ENCODE data around the gene MEF2A.
"Not testable (repeated sequence)": the region's sequence is repeated elsewhere in the genome, so short reads cannot be mapped to it uniquely, and the experiment has no call there.

The MEF2A gene

GRCh38 chr15:99731336-99732123 is 165.7 kb downstream of the MEF2A start:
- no peak for DNase-seq (ENCODE audit: low spot score)

DNA sequence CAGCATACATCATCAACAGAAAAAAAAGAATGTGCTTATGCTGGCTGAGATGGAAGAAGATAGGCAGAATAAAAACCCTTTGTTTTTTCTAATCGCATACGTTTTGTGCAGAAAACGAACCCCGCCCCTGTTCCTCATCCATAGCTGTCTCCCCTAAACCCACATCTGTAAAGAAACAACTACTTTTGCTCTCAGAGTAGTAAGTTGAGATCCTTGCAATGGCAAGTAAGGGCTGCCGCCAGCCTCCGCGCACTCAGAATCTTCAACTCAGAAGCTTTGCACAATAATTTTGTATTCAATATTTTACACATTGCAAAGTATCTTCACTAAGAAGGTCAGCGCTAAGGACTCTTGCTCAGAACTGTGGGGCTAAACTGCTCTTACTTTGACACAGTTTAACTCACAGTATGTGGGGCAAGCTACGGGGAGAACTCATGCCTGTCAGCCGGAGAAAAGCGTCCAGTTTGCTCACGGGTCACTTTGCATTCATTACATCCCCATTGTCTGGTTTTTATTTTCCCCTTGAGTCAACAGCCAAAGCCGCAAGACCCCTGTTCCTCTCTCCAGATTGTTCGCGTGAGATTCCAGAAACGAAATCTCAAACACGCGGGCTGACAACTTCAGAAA is 166.5 kb downstream of the MEF2A start:
- peak; percentile 29 for DNase-seq (ENCODE audit: low spot score)

DNA sequence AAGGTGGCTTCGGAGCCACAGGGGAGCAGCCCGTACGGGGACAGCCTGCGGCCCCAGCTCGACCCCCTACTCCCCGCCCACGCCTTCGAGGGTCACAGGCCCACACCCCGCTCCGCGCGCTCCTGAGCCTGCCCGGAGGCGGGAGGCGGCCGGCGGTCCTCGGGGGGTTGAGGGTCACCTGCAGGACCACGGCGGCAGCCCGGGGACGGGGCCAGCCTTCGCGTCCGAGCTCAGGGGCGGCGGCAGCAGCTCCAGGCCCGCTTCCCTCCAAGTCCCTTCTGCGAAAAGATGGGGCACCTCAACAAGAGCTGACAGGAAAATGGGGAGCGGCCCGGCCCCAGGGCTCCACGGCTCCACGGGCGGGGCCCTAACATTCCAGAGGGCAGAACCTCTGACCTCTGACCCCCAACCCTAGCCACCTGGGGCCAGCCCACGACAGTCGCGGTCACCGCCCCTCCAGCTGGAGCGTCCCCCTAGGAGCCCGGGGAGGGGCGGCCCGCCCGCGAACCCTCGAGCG is 167.0 kb downstream of the MEF2A start:
- no peak for DNase-seq (ENCODE audit: low spot score)

DNA sequence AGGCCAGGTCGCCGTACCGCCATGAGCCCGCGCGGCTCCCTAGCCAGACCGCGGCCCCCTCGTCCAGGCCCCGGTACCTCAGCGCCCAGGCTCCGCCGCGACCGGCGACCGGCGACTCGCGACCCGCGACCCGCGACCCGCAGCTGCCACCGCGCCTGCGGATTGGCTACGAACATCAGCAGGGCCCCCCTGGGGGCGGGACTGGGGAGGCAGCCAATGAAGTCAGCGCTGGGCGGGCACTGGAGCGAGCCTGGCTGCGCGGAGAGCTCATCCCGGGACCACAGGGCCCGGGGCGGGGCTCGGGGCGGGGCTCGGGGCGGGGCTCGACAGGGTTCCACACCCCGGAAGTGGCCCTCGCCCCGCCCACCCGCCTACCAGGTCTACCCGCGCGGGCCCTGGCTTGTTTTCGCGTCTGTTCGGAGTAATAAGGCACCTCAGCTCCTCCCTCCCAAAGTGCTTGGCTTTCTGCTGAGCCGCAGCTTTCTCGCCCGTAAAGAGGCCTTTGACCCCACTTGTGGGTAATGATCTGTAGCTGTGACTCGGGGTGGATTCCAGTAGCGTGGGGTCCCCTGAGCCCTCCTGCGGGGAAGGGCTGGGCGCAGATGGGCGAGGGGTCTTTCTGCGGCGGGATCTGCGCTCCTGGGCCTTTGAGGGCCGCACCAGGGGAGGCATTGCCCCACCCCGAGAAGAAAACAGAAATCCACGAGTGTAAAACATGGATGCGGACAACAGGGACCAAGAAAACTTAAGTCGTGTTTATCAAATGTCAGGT is 167.7 kb downstream of the MEF2A start, which contains the start of gene LYSMD4:
Gene LYSMD4, minus strand, starts transcription at position 170 of the 772 bp plus-strand sequence. CDS start 1,438 bp downstream, outside the sequence.
- peak; percentile 94 for DNase-seq (ENCODE audit: low spot score)

DNA sequence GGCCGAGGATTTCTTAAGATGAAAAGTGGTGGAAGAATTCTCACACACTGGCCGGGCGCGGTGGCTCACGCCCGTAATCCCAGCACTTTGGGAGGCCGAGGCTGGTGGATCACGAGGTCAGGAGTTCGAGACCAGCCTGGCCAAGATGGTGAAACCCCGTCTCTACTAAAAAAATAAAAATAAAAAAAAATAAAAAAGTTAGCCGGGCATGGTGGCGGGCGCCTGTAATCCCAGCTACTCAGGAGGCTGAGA is 168.2 kb downstream of the MEF2A start:
- DNase-seq (ENCODE audit: low spot score) = not testable (repeated sequence)

DNA sequence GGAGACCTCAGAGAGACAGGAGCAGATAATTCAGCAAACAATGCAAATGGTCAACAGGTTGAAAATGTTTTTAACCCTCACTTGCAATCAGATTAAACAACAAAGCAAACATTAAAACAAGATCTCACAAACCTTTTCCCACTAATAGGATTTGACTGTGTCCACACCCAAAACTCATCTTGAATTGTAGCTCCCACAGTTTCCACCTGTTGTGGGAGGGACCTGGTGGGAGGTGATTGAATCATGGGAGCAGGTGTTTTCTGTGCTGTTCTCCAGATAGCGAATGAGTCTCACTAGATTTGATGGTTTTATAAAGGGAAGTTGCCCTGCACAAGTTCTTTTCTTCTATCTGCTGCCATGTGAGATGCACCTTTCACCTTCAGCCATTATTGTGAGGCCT is 168.8 kb downstream of the MEF2A start:
- DNase-seq (ENCODE audit: low spot score) = no peak

- no peak for DNase-seq (ENCODE audit: low spot score)
These were observed 170.1 kb downstream of the MEF2A start for GRCh38 chr15:99735868-99736267.

- DNase-seq (ENCODE audit: low spot score) = no peak
These were observed 170.9 kb downstream of the MEF2A start for GRCh38 chr15:99736702-99737101.

- no peak for DNase-seq (ENCODE audit: low spot score)
These were observed 172.4 kb downstream of the MEF2A start for GRCh38 chr15:99738021-99738847.

- DNase-seq (ENCODE audit: low spot score) = no peak
These were observed 176.1 kb downstream of the MEF2A start for GRCh38 chr15:99741835-99742234.

GRCh38 chr15:99744142-99744541 is 178.4 kb downstream of the MEF2A start:
- DNase-seq (ENCODE audit: low spot score) = no peak

DNA sequence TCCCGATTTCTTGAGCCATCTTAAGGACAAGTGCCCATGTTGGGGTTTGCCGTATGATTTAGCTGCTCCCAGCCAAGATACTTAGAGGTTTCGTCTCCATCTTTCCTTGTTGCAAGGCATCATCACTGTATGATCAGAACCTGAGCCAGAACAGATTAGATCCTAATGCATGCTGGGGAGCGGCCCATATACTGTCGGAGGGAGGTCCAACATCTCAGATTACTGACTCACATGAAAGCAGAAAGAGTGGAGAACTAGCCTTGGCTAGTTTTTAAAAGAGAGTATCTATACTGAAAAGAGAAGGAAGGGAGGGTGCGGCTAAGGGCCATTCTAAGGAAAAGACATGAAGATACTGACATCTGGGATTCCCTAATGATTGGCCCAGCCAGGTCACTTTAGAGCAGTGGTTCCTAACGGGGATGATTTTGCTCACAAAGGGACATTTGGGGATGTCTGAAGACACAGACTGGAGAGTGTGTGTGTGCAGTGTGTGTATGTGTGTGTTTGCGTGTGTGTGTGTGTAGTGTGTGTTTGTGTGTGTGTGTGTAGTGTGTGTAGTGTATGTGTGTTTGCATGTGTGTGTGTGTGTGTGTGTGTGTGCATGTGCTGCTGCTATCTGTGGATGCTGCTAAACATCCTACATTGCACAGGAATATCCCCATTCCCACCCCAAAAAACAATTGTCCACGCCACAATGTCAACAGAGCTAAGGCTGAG is 179.7 kb downstream of the MEF2A start:
- no peak for DNase-seq (ENCODE audit: low spot score)

DNA sequence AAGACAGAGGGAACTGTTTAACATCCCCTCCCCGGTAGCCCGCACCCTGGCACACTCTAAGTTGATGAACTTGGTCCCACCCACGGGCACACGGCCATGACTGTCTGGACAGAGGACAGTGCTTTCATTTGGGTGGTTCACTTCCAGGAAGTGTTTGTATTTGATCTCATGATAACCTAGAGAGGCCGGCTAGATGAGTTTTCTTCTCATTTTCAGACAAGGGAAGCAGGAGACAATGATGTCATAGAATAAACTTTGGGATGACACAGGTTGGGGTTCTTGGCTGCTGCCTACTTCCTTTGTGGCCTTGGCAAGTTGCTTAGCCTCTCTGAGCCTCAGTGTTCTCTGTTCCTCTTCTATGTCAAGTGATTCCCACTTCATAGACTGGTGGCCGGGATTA is 183.6 kb downstream of the MEF2A start:
- no peak for DNase-seq (ENCODE audit: low spot score)

DNA sequence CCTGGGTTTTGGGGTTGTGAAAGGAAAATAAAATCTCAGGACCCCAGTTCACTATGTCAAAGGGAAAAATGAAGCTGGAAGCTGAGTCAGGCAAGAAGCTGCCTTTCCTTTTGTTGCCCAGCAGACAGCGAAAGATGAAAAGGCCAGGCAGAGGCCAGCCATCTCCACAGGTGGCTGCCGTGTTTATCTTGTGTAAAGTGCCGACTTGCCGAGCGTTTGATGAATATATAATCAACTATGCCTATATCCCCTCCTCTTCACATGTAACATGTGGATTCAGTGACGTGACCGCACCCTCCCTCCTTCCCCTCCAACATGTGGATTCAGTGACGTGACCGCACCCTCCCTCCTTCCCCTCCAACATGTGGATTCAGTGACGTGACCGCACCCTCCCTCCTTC is 184.5 kb downstream of the MEF2A start:
- DNase-seq (ENCODE audit: low spot score) = not testable (repeated sequence)

DNA sequence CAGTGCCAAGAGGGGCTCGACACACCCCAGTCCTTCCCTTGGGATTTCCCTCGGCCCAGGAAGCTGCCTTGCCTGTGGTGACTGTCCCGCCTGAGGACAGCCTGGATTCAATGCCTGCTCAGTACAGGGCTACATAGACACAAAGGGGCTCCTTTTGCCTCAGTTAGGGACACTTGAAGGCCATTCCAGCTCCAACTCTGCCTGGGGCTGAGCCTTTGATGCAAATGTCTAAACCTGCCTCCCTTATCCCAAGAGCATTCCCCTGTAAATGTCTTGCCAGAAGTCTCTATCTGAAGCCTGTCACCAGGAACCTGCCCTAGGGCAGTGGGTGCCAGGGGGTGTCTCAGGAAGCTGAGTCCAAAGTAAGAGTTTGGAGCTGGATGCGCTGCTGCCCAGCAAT is 186.8 kb downstream of the MEF2A start:
- no peak for DNase-seq (ENCODE audit: low spot score)

DNA sequence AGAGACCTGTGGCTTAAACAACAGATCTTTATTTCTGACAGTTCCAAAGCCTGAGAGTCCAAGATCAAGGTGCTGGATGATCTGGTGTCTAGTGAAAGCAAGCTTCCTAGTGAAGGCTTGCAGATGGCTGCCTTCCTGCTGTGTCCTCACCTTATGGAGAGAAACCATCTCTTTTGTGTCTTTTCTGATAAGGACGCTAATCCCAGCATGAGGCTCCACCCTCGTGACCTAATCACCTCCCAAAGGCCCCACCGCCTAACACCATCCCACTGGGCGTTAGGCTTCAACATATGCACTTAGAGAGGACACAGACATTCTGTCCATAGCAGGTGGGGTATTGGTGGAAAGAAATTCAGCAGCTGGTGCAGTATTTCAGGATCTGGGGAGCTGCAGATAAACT is 187.3 kb downstream of the MEF2A start:
- DNase-seq (ENCODE audit: low spot score) = no peak

DNA sequence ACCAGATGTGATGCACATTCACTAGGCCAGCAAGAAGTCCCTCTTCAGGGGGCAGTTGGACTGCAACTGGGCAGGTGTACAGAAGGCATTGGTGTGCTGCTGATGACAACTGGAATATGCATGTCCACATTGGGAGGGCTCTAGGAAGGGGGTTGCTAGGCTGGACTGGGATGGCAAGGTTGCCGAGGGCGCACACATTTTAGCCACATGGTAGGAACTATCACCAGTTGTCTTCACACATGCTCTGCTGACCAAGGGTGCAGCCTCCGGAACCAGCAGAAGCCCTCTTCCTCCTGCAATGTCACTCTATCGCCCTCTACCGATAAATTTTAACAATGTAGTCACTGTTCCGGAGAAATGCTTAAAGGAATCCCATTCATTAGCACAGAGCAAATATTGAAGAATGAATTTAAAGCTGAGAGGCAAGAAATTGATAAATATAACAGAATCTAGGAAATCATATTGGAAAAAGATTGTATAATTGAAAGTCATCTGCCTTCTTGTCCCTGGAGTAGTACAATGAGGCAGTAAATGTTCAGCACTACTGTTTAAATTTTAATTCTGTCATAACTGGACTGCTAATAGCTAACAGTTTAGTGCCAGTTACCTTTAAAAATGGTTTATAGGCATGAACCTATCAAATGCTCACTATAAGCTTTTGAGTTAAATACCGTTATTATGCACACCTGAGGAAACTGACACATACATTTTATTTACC is 190.1 kb downstream of the MEF2A start:
- DNase-seq (ENCODE audit: low spot score) = peak; percentile 91

DNA sequence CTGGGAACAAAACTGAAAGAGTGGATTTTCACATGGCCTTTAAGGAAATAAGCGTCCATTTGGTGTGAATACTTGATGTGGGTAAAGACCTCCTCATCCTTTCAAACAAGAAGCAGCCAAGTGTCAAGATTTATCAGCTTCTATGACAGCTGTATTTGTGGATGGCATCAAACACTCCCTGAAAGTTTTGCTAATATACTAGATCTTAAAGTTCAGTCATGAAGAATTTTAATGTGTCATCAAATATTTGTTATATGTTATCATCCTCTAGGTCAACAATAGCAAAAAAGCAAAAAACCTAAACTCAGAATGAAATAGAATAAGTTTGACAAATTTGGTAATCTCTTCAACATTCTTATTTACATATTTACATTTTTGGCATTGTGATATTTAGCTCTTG is 196.5 kb downstream of the MEF2A start:
- DNase-seq (ENCODE audit: low spot score) = no peak

DNA sequence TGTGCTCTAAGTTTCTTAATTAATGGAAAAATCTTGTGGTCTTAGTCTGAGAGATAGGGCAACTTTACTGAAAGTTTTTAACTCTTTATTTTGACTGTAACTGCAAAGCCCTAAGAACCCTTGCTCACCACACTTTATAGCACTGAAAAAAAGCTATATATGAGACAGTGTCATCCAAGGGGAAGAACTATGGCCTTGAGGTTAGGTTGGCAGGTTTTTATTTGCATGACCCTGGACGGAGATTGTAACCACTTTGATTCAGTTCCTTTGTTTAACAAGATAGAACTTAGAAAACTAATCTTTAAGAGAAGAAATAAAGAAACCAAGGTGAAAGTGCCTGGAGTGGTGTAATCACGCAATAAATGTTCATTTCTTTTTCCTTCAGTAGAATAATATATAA is 198.0 kb downstream of the MEF2A start:
- DNase-seq (ENCODE audit: low spot score) = no peak

- no peak for DNase-seq (ENCODE audit: low spot score)
These were observed 198.7 kb downstream of the MEF2A start for GRCh38 chr15:99764522-99764921.

Measured in pons (tissue), 1 donor.